HepG2 (cell line): ENCODE measurements around the gene CEP162. TPM values are rescaled to one million over a fixed set of nuclear protein-coding genes. Genes with fewer than 3 reads are reported as not detected.

Experiments used
- ATAC-seq: fragments of 200-7000 bp; cut with Tn5 transposase; 3 replicates; pipeline ENCODE4 v1.9.1; 2020; ENCODE audit warnings: mild to moderate bottlenecking, moderate library complexity
- BruUV-seq: library from RNA; stranded (reverse); fragments of 400-500 nt; replicated peaks from 2 replicates; lab custom pipeline; 2021; lab: Mats Ljungman, UMichigan
- CTCF ChIA-PET: fragments of 300-600 bp; formaldehyde crosslinking; extraction: SDS; loops from one replicate; lab custom pipeline; 2021; ENCODE audit warnings: low total read pairs, inconsistent platforms, low intra/inter-chr PET ratio; lab: Yijun Ruan, JAX
- POLR2A ChIA-PET: fragments of 350-600 bp; sonication (Branson Sonifier 250); formaldehyde crosslinking; loops from one replicate; lab custom pipeline; 2020; ENCODE audit warnings: antibody characterized with exemption, inconsistent platforms; lab: Yijun Ruan, JAX
- DNase-seq: peaks from one replicate; pipeline ENCODE4 v3.0.0-alpha.2; 2015; ENCODE audit warnings: low spot score
- FAIRE-seq: peaks from 3 replicates; lab custom pipeline; 2011; peaks lifted over from hg19 to GRCh38; lab: Jason Lieb, UNC
- H2AFZ ChIP-seq: one replicate; pipeline ENCODE4 v1.6.1; 2011; ENCODE audit warnings: low read length, inconsistent platforms
- H3K27ac ChIP-seq: fragments of 300-600 bp; 3 replicates; pipeline ENCODE4 v1.8.0; 2011; ENCODE audit warnings: mixed run types, mild to moderate bottlenecking, mixed read lengths, low read length, inconsistent platforms; ENCODE audit not compliant: insufficient read depth; ENCODE audit errors: extremely low read length
- H3K27me3 ChIP-seq, 2 experiments: fragments of 200-600 bp in 1 of 2; 2 replicates in 1 of 2; 3 replicates in 1 of 2; pipeline versions ENCODE4 v1.6.0 to v1.8.0; 2011; ENCODE audit warnings: low read length in 2 of 2, mild to moderate bottlenecking in 2 of 2, moderate library complexity in 2 of 2, inconsistent platforms in 1 of 2; ENCODE audit not compliant: insufficient read depth in 2 of 2, control insufficient read depth in 1 of 2
- H3K36me3 ChIP-seq, 2 experiments: fragments of 200-600 bp in 1 of 2; replicated peaks in 1 of 2; 2 replicates in 1 of 2; 3 replicates in 1 of 2; pipeline versions ENCODE4 v1.5.1 to v1.8.0; 2011; ENCODE audit warnings: low read length in 2 of 2, inconsistent platforms in 1 of 2; ENCODE audit not compliant: insufficient read depth in 2 of 2, control insufficient read depth in 1 of 2
- H3K4me1 ChIP-seq: 2 replicates; pipeline ENCODE4 v1.5.1; 2012; ENCODE audit warnings: low read length, inconsistent platforms; ENCODE audit not compliant: insufficient read depth
- H3K4me2 ChIP-seq: 2 replicates; pipeline ENCODE4 v1.6.0; 2011; ENCODE audit warnings: low read depth, low read length, inconsistent platforms
- H3K4me3 ChIP-seq, 3 experiments: fragments of 200-600 bp in 1 of 3; sonication (generic), shearing (Covaris generic) in 1 of 3; replicated peaks in 1 of 3; 2 replicates each; pipeline ENCODE4 v1.5.1; 2011 to 2016; ENCODE audit warnings: low read length in 3 of 3, inconsistent platforms in 2 of 3, low read depth in 2 of 3, mild to moderate bottlenecking in 2 of 3, control low read depth in 1 of 3, mixed read lengths in 1 of 3; ENCODE audit not compliant: insufficient read depth in 1 of 3
- H3K79me2 ChIP-seq: one replicate; pipeline ENCODE4 v1.6.1; 2011; ENCODE audit warnings: low read length, inconsistent platforms; ENCODE audit not compliant: insufficient read depth
- H3K9ac ChIP-seq: 2 replicates; pipeline ENCODE4 v1.6.0; 2011; ENCODE audit warnings: mild to moderate bottlenecking, low read depth, low read length, inconsistent platforms; ENCODE audit not compliant: insufficient read depth
- H3K9me3 ChIP-seq: 2 replicates; pipeline ENCODE4 v1.5.1; 2012; ENCODE audit warnings: mild to moderate bottlenecking, low read length
- H4K20me1 ChIP-seq: 2 replicates; pipeline ENCODE4 v1.6.0; 2011; ENCODE audit warnings: inconsistent platforms, mild to moderate bottlenecking, low read length, moderate library complexity; ENCODE audit not compliant: insufficient read depth
- EED ChIP-seq: sonication (generic); formaldehyde crosslinking; IDR thresholded peaks from 2 replicates; pipeline ENCODE4 v1.5.0; 2020; ENCODE audit warnings: mild to moderate bottlenecking, missing genetic modification reagents
- ETS1 ChIP-seq: sonication (generic); formaldehyde crosslinking; IDR thresholded peaks from 2 replicates; pipeline ENCODE4 v1.4.0; 2020; ENCODE audit warnings: missing genetic modification reagents
- HNRNPLL ChIP-seq: fragments of 200-400 bp; formaldehyde crosslinking; IDR thresholded peaks from 2 replicates; pipeline ENCODE4 v1.6.1; 2017; ENCODE audit warnings: mild to moderate bottlenecking, low read depth, low read length; ENCODE audit not compliant: poor library complexity, severe bottlenecking
- MTF1 ChIP-seq: sonication (generic); formaldehyde crosslinking; IDR thresholded peaks from 2 replicates; pipeline ENCODE4 v1.5.0; 2020; ENCODE audit warnings: missing genetic modification reagents
- MYPOP ChIP-seq: sonication (generic); formaldehyde crosslinking; IDR thresholded peaks from 2 replicates; pipeline ENCODE4 v1.8.1; 2023; ENCODE audit warnings: mild to moderate bottlenecking, moderate library complexity, missing genetic modification reagents
- NR2C2 ChIP-seq: sonication (generic); formaldehyde crosslinking; IDR thresholded peaks from 2 replicates; pipeline ENCODE4 v1.4.0; 2020; ENCODE audit warnings: missing genetic modification reagents, mild to moderate bottlenecking, moderate library complexity, borderline replicate concordance
- RBM39 ChIP-seq: fragments of 200-400 bp; formaldehyde crosslinking; IDR thresholded peaks from one replicate; pipeline ENCODE4 v1.6.1; 2018; ENCODE audit warnings: antibody characterized with exemption, mild to moderate bottlenecking, low read depth, low read length; ENCODE audit not compliant: poor library complexity, severe bottlenecking
- SMYD3 ChIP-seq: sonication (generic); formaldehyde crosslinking; IDR thresholded peaks from 2 replicates; pipeline ENCODE4 v1.8.1; 2023; ENCODE audit warnings: mild to moderate bottlenecking, missing genetic modification reagents
- THRA ChIP-seq: sonication (generic); formaldehyde crosslinking; IDR thresholded peaks from 2 replicates; pipeline ENCODE4 v1.4.0; 2020; ENCODE audit warnings: missing genetic modification reagents, borderline replicate concordance
- XBP1 ChIP-seq: sonication (generic); formaldehyde crosslinking; IDR thresholded peaks from 2 replicates; pipeline ENCODE4 v1.5.0; 2020; ENCODE audit warnings: missing genetic modification reagents
- ZNF232 ChIP-seq: sonication (generic); formaldehyde crosslinking; IDR thresholded peaks from 2 replicates; pipeline ENCODE4 v1.4.0; 2020; ENCODE audit warnings: missing genetic modification reagents, borderline replicate concordance
- ZNF570 ChIP-seq: sonication (generic); formaldehyde crosslinking; IDR thresholded peaks from 2 replicates; pipeline ENCODE4 v1.4.0; 2020; ENCODE audit warnings: mild to moderate bottlenecking, missing genetic modification reagents, borderline replicate concordance
- ZNF777 ChIP-seq: sonication (generic); formaldehyde crosslinking; IDR thresholded peaks from 2 replicates; pipeline ENCODE4 v1.4.0; 2020; ENCODE audit warnings: missing genetic modification reagents
- ZSCAN29 ChIP-seq: sonication (generic); formaldehyde crosslinking; conservative IDR thresholded peaks from 2 replicates; pipeline ENCODE4 v1.4.0; 2020; ENCODE audit warnings: mild to moderate bottlenecking, missing genetic modification reagents
- WGBS: methylation state at CpG from one replicate; pipeline ENCODE4 v1.1.6; 2017; ENCODE audit warnings: low lambda C conversion rate; 5-methylcytosine and 5-hydroxymethylcytosine counted together
- in situ Hi-C: cut with HindIII; loops from 2 replicates; pipeline ENCODE4 v1.10.0; 2017; ENCODE audit warnings: low pct_unique_long_range_greater_than_20kb; ENCODE audit not compliant: extremely low pct_ligation_motif_present
- intact Hi-C: fragments of 100-400 bp; cut with micrococcal nuclease; formaldehyde crosslinking; loops from one replicate; pipeline ENCODE4 v1.10.0; 2022; ENCODE audit not compliant: unreplicated experiment
- polyA plus RNA-seq, 8 experiments: library from polyadenylated mRNA; depleted of rRNA in 3 of 8; stranded (reverse) in 7 of 8; unstranded in 1 of 8; fragments of >200 nt; fragmentation: Illumina TruSeq in 4 of 8; extraction: Trizol in 4 of 8; gene quantifications; 2 replicates each; pipeline versions ENCODE4 v1.2.1 to v1.2.3, GENCODE V29; 2011 to 2016; ENCODE audit warnings: low read depth in 4 of 8, missing spikeins in 1 of 8, mixed read lengths in 1 of 8; ENCODE audit not compliant: insufficient read depth in 1 of 8
- total RNA-seq, 5 experiments: library from RNA; depleted of rRNA; stranded (reverse); fragments of >200 nt; fragmentation: Illumina TruSeq; extraction: Trizol; gene quantifications; 2 replicates each; pipeline ENCODE4 v1.2.3, GENCODE V29; 2016; ENCODE audit warnings: low read depth in 1 of 5

The CEP162 gene
- total and polyA plus RNA-seq, 2 of the 13 experiments (the other 11 are each of a cell fraction or from before 2014, with no cell fraction given): 0.50 to 7.9 TPM

DNA sequence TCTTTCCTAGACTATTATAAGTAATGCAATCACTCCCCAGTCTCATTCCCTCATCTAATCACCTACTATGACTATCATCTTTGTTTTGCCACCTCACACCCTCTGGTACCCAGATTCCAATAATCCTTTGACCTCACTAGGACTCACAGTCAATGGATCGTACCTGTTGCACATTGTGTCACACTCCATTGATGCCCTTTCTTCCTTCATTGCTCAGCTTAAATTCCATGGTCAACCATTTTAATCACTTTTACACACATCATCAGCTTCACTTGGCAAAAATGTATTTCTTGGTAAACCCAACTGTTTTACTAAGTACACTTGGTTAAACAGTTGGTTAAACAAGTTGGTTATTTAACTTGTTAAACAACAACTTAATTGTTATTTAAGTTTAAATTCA, 44.0 kb downstream of the CEP162 start:
- FAIRE-seq (no peak), ATAC-seq (no peak), DNase-seq (no peak)
- Histone ChIP-seq H3K27ac (no peak overlapping the region), H3K4me1 (no peaks in the 10 kb centered on the region), H3K9me3 (no peaks in the 10 kb centered on the region), H3K27me3 (no peaks in the 10 kb centered on the region), H3K4me3 (no peak overlapping the region), H4K20me1 (no peaks in the 10 kb centered on the region), H3K4me2 (no peak overlapping the region), H3K36me3 (peaks cover 1 to 3% of the 10 kb centered on the region in 2 experiments; a peak in 1 of 5 replicates), H3K9ac (no peak overlapping the region), H3K79me2 (no peaks in the 10 kb centered on the region), H2AFZ (no peak overlapping the region)
- ChIA-PET POLR2A (no interaction called here), CTCF (no interaction called here)
- TF ChIP-seq NR2C2 (CRISPR knock-in tag) (no peak), ZNF777 (CRISPR knock-in tag) (no peak), ZSCAN29 (CRISPR knock-in tag) (no peak), ETS1 (CRISPR knock-in tag) (no peak), MYPOP (CRISPR knock-in tag) (no peak), SMYD3 (CRISPR knock-in tag) (no peak), RBM39 (no peak), EED (CRISPR knock-in tag) (no peak), MTF1 (no peak), XBP1 (CRISPR knock-in tag) (no peak), THRA (CRISPR knock-in tag) (no peak), HNRNPLL (no peak), ZNF570 (no peak), ZNF232 (CRISPR knock-in tag) (no peak)
- intact Hi-C loops (no loop called here), in situ Hi-C loops (no loop called here)
- 97% methylated on average over 1 of the region's 1 CpG for WGBS
- BruUV-seq: no TSS peak
